ENCODE measurements around the gene FBXL19. TPM values are rescaled to one million over a fixed set of nuclear protein-coding genes. Genes with fewer than 3 reads are reported as not detected.

FBXL19 gene
- polyA plus RNA-seq, 3 donors = 0.14 to 7.6 TPM; not detected in 1

GRCh38 chr16:30875871-30876801 is 47.2 kb upstream of the FBXL19 start:
- peaks cover 0 to 1% (median 0%) of the 10 kb centered on the region in 3 donors for H3K27me3 Mint-ChIP-seq (ENCODE audit: low read depth in 3 of 3)
- H3K27ac ChIP-seq (ENCODE audit: low read depth in 1 of 2, low read length in 2 of 2) = peak overlapping the region; percentile 72 to 90
- H3K4me1 ChIP-seq (ENCODE audit: control insufficient read depth in 1 of 2, insufficient read depth in 2 of 2, low read length in 2 of 2) = peaks cover 20 to 31% of the 10 kb centered on the region in 2 donors
- TF ChIP-seq CTCF (IDR thresholded peaks at IDR 0.05) = no peak
- H3K27me3 ChIP-seq (ENCODE audit: control insufficient read depth in 2 of 2, insufficient read depth in 2 of 2, low read length in 2 of 2) = no peaks in the 10 kb centered on the region
- peak overlapping the region; percentile 89 to 98 (median 95) for H3K27ac Mint-ChIP-seq
- H2AFZ ChIP-seq (ENCODE audit: insufficient read depth, low read depth, low read length, poor library complexity, severe bottlenecking) = peak overlapping the region; percentile 99
- peak; percentile 55 to 71 (median 63) for DNase-seq
- H3K4me3 Mint-ChIP-seq = peak overlapping the region; percentile 92 to 93
- H4K20me1 ChIP-seq (ENCODE audit: insufficient read depth, low read length) = no peaks in the 10 kb centered on the region
- peaks cover 0 to 1% (median 0%) of the 10 kb centered on the region in 7 donors for H3K9me3 Mint-ChIP-seq
- intact Hi-C loops (cut with micrococcal nuclease) = loop anchor here in 1 of 2 donors (2.0 kb wide), 1 partner anchor 21 kb away; the partner anchor contains the start of gene CTF1
- peak overlapping the region; percentile 92 for H3K4me2 ChIP-seq (replicated peaks; ENCODE audit: extremely low read depth, low read length, poor library complexity, severe bottlenecking)
- WGBS (ENCODE audit: insufficient coverage) = 10% methylated on average over 10 of the region's 12 CpGs
- H3K4me1 Mint-ChIP-seq = peaks cover 26% of the 10 kb centered on the region
- no peaks in the 10 kb centered on the region for H3K9me3 ChIP-seq (replicated peaks in 1 of 2; ENCODE audit: control insufficient read depth in 1 of 2, insufficient read depth in 1 of 2, low read length in 2 of 2)
- peak overlapping the region; percentile 85 for H3K9ac ChIP-seq (ENCODE audit: insufficient read depth, low read length, poor library complexity, severe bottlenecking)
- peaks cover 14% of the 10 kb centered on the region for H3K79me2 ChIP-seq (ENCODE audit: insufficient read depth, low read length)
- peak overlapping the region; percentile 81 to 91 (median 82) for H3K4me3 ChIP-seq (replicated peaks in 1 of 3; ENCODE audit: low read depth in 2 of 3, low read length in 3 of 3)
- peaks cover 15 to 46% of the 10 kb centered on the region in 2 donors for H3K36me3 Mint-ChIP-seq
- H3K36me3 ChIP-seq (replicated peaks in 1 of 2; ENCODE audit: control insufficient read depth in 1 of 2, insufficient read depth in 2 of 2, low read length in 2 of 2) = peaks cover 0 to 4% of the 10 kb centered on the region in 2 donors

- Histone ChIP-seq H3K4me3 (replicated peaks in 1 of 3; ENCODE audit: low read depth in 2 of 3, low read length in 3 of 3) (peak overlapping the region in 1 of 3 experiments; percentile 82), H2AFZ (ENCODE audit: insufficient read depth, low read depth, low read length, poor library complexity, severe bottlenecking) (peak overlapping the region; percentile 99), H3K27ac (ENCODE audit: low read depth in 1 of 2, low read length in 2 of 2) (peak overlapping the region; percentile 72 to 90), H3K4me2 (replicated peaks; ENCODE audit: extremely low read depth, low read length, poor library complexity, severe bottlenecking) (peak overlapping the region; percentile 92), H3K9ac (ENCODE audit: insufficient read depth, low read length, poor library complexity, severe bottlenecking) (peak overlapping the region; percentile 85), H3K79me2 (ENCODE audit: insufficient read depth, low read length) (peaks cover 14% of the 10 kb centered on the region), H3K27me3 (ENCODE audit: control insufficient read depth in 2 of 2, insufficient read depth in 2 of 2, low read length in 2 of 2) (no peaks in the 10 kb centered on the region), H3K9me3 (replicated peaks in 1 of 2; ENCODE audit: control insufficient read depth in 1 of 2, insufficient read depth in 1 of 2, low read length in 2 of 2) (no peaks in the 10 kb centered on the region), H4K20me1 (ENCODE audit: insufficient read depth, low read length) (no peaks in the 10 kb centered on the region), H3K4me1 (ENCODE audit: control insufficient read depth in 1 of 2, insufficient read depth in 2 of 2, low read length in 2 of 2) (peaks cover 20 to 31% of the 10 kb centered on the region in 2 donors), H3K36me3 (replicated peaks in 1 of 2; ENCODE audit: control insufficient read depth in 1 of 2, insufficient read depth in 2 of 2, low read length in 2 of 2) (peaks cover 4% of the 10 kb centered on the region in 2 donors)
- peaks cover 0 to 1% (median 0%) of the 10 kb centered on the region in 7 donors for H3K9me3 Mint-ChIP-seq
- no peak for TF ChIP-seq CTCF (IDR thresholded peaks at IDR 0.05)
- no peak for DNase-seq
- intact Hi-C loops (cut with micrococcal nuclease) = no loop called here
- H3K27me3 Mint-ChIP-seq (ENCODE audit: low read depth in 3 of 3) = peaks cover 0 to 1% (median 0%) of the 10 kb centered on the region in 3 donors
- peaks cover 26% of the 10 kb centered on the region for H3K4me1 Mint-ChIP-seq
- peak overlapping the region; percentile 85 to 98 (median 91) for H3K27ac Mint-ChIP-seq
- peaks cover 17 to 52% of the 10 kb centered on the region in 2 donors for H3K36me3 Mint-ChIP-seq
- WGBS (ENCODE audit: insufficient coverage) = no CpG with 5 or more reads among the region's 5 CpGs
- peak overlapping the region in 1 of 2 donors; percentile 93 for H3K4me3 Mint-ChIP-seq
Observed at GRCh38 chr16:30876867-30877266, 46.5 kb upstream of the FBXL19 start.
